ENCODE data around the gene BACH2. TPM values are rescaled to one million over a fixed set of nuclear protein-coding genes. Genes with fewer than 3 reads are reported as not detected.

Gene BACH2
- total RNA-seq, 1 donor from 2014 or later: 5.0 TPM

GRCh38 chr6:89984926-89985750 is 311.5 kb downstream of the BACH2 start:
- Histone ChIP-seq H3K36me3 (ENCODE audit: control insufficient read depth, insufficient read depth, low read length) (no peaks in the 10 kb centered on the region), H3K4me3 (ENCODE audit: low read depth, low read length) (no peak overlapping the region), H3K27me3 (ENCODE audit: control insufficient read depth, insufficient read depth, low read length) (no peaks in the 10 kb centered on the region)
- no peak for TF ChIP-seq CTCF (IDR thresholded peaks at IDR 0.05; ENCODE audit: insufficient read depth, low read length, poor library complexity, severe bottlenecking)
- DNase-seq (ENCODE audit: low read depth): no peak

GRCh38 chr6:89980353-89980752 is 316.3 kb downstream of the BACH2 start:
- no peak for TF ChIP-seq CTCF (IDR thresholded peaks at IDR 0.05; ENCODE audit: insufficient read depth, low read length, poor library complexity, severe bottlenecking)
- no peaks in the 10 kb centered on the region for H3K27me3 ChIP-seq (ENCODE audit: control insufficient read depth, insufficient read depth, low read length)
- H3K36me3 ChIP-seq (ENCODE audit: control insufficient read depth, insufficient read depth, low read length): no peaks in the 10 kb centered on the region
- DNase-seq (ENCODE audit: low read depth): no peak
- H3K4me3 ChIP-seq (ENCODE audit: low read depth, low read length): no peak overlapping the region

GRCh38 chr6:89979481-89980119 is 317.0 kb downstream of the BACH2 start:
- H3K4me3 ChIP-seq (ENCODE audit: low read depth, low read length): no peak overlapping the region
- H3K27me3 ChIP-seq (ENCODE audit: control insufficient read depth, insufficient read depth, low read length): no peaks in the 10 kb centered on the region
- H3K36me3 ChIP-seq (ENCODE audit: control insufficient read depth, insufficient read depth, low read length): no peaks in the 10 kb centered on the region
- DNase-seq (ENCODE audit: low read depth): no peak
- no peak for TF ChIP-seq CTCF (IDR thresholded peaks at IDR 0.05; ENCODE audit: insufficient read depth, low read length, poor library complexity, severe bottlenecking)

- no peak for DNase-seq (ENCODE audit: low read depth)
- H3K36me3 ChIP-seq (ENCODE audit: control insufficient read depth, insufficient read depth, low read length): no peaks in the 10 kb centered on the region
- no peak overlapping the region for H3K4me3 ChIP-seq (ENCODE audit: low read depth, low read length)
- H3K27me3 ChIP-seq (ENCODE audit: control insufficient read depth, insufficient read depth, low read length): no peaks in the 10 kb centered on the region
- no peak for TF ChIP-seq CTCF (IDR thresholded peaks at IDR 0.05; ENCODE audit: insufficient read depth, low read length, poor library complexity, severe bottlenecking)
Measured at GRCh38 chr6:89978749-89979145, 317.9 kb downstream of the BACH2 start.

- no peak for TF ChIP-seq CTCF (IDR thresholded peaks at IDR 0.05; ENCODE audit: insufficient read depth, low read length, poor library complexity, severe bottlenecking)
- DNase-seq (ENCODE audit: low read depth): no peak
- no peaks in the 10 kb centered on the region for H3K27me3 ChIP-seq (ENCODE audit: control insufficient read depth, insufficient read depth, low read length)
- no peak overlapping the region for H3K4me3 ChIP-seq (ENCODE audit: low read depth, low read length)
- no peaks in the 10 kb centered on the region for H3K36me3 ChIP-seq (ENCODE audit: control insufficient read depth, insufficient read depth, low read length)
Measured at GRCh38 chr6:89977808-89978748, 318.6 kb downstream of the BACH2 start.

Data from kidney epithelial cell (primary cell).